ENCODE data around the gene PREX1. TPM values are rescaled to one million over a fixed set of nuclear protein-coding genes. Genes with fewer than 3 reads are reported as not detected.

PREX1 gene
- total and polyA plus RNA-seq, 2 of the 4 experiments (the other 2 are of a cell fraction), result 0.67 to 0.72 TPM

- CTCF ChIA-PET, result interaction anchor here (0.7 to 1.8 kb wide), 2 partner anchors 10 kb away, joined by 3 to 9 read pairs; no protein-coding TSS in a partner anchor
These were observed 197.3 kb downstream of the PREX1 start for GRCh38 chr20:48630342-48631075.

More at GRCh38 chr20:48630342-48631075, 197.3 kb downstream of the PREX1 start:
- Histone ChIP-seq H3K18ac (ENCODE audit: low read depth, low read length) (no peak overlapping the region), H3K4me2 (ENCODE audit: low read depth, low read length) (no peak overlapping the region), H4K91ac (ENCODE audit: insufficient read depth, low read depth, low read length) (no peak overlapping the region), H2BK20ac (ENCODE audit: low read depth, low read length) (no peak overlapping the region), H4K20me1 (ENCODE audit: insufficient read depth, low read length) (no peaks in the 10 kb centered on the region), H3K4me1 (ENCODE audit: control insufficient read depth, insufficient read depth, low read length) (no peaks in the 10 kb centered on the region), H4K8ac (ENCODE audit: low read depth in 2 of 2, low read length in 2 of 2) (no peak overlapping the region), H3K9ac (ENCODE audit: low read depth, low read length) (no peak overlapping the region), H3K27ac (ENCODE audit: insufficient read depth, low read length) (no peak overlapping the region), H2BK5ac (ENCODE audit: low read depth, low read length, poor library complexity, severe bottlenecking) (no peak overlapping the region), H3K36me3 (ENCODE audit: control insufficient read depth, insufficient read depth, low read length) (no peaks in the 10 kb centered on the region), H2AFZ (replicated peaks; ENCODE audit: low read length, poor library complexity) (no peak overlapping the region), H2BK15ac (ENCODE audit: low read depth, low read length) (no peak overlapping the region), H4K5ac (ENCODE audit: low read depth, low read length) (no peak overlapping the region), H3K9me3 (ENCODE audit: control insufficient read depth, insufficient read depth, low read length) (no peaks in the 10 kb centered on the region), H2BK120ac (ENCODE audit: low read depth, low read length) (no peak overlapping the region), H3K4me3 (ENCODE audit: insufficient read depth, low read depth, low read length) (no peak overlapping the region), H3K27me3 (ENCODE audit: control insufficient read depth, insufficient read depth, low read length) (peaks cover 2% of the 10 kb centered on the region; the same call in 1 of the 2 replicates), H3K4ac (ENCODE audit: low read depth, low read length) (no peak overlapping the region), H3K56ac (ENCODE audit: extremely low read depth, insufficient read depth, low read length) (no peak overlapping the region), H2AK9ac (replicated peaks; ENCODE audit: low read depth, low read length, poor library complexity) (no peak overlapping the region), H3K14ac (replicated peaks; ENCODE audit: low read depth, low read length) (no peak overlapping the region), H3K23ac (ENCODE audit: low read depth, low read length) (no peak overlapping the region), H3K9me1 (ENCODE audit: insufficient read depth, low read length) (no peaks in the 10 kb centered on the region), H2AK5ac (ENCODE audit: low read depth, low read length) (no peak overlapping the region), H3K79me1 (ENCODE audit: low read depth in 1 of 2, low read length in 2 of 2) (no peaks in the 10 kb centered on the region)
- dilution Hi-C loops (cut with HindIII; ENCODE audit: low sequenced_read_pairs, unreplicated experiment), result no loop called here
- POLR2A ChIA-PET (ENCODE audit: unreplicated experiment), result no interaction called here
- TF ChIP-seq FOS (IDR thresholded peaks at IDR 0.05; ENCODE audit: low read depth, low read length), result no peak
- TF ChIP-seq MXI1 (IDR thresholded peaks at IDR 0.05; ENCODE audit: borderline replicate concordance, low read depth, low read length), result no peak
- TF ChIP-seq MAZ (IDR thresholded peaks at IDR 0.05; ENCODE audit: borderline replicate concordance, low read depth, low read length), result no peak
- TF ChIP-seq NFE2L2 (IDR thresholded peaks at IDR 0.05; ENCODE audit: low read depth, low read length), result no peak
- TF ChIP-seq ELK1 (IDR thresholded peaks at IDR 0.05; ENCODE audit: borderline replicate concordance, low read depth, low read length), result no peak
- TF ChIP-seq RAD21 (IDR thresholded peaks at IDR 0.05; ENCODE audit: low read length), result no peak
- TF ChIP-seq RCOR1 (IDR thresholded peaks at IDR 0.05; ENCODE audit: insufficient replicate concordance, low read length), result no peak
- no peak for TF ChIP-seq RFX5 (IDR thresholded peaks at IDR 0.05; ENCODE audit: low read depth, low read length)
- TF ChIP-seq USF2 (IDR thresholded peaks at IDR 0.05; ENCODE audit: low read depth, low read length), result no peak
- TF ChIP-seq MAFK (IDR thresholded peaks at IDR 0.05; ENCODE audit: low read depth, low read length), result no peak
- no peak for TF ChIP-seq POLR2A (IDR thresholded peaks at IDR 0.05; ENCODE audit: low read depth, low read length)
- 94% methylated on average over 3 of the region's 18 CpGs; no CpG with 5 or more reads in 1 of the 2 experiments for WGBS, 2 experiments (ENCODE audit: extremely low coverage in 2 of 2, insufficient read length in 1 of 2)
- DNase-seq (no peak), ATAC-seq (ENCODE audit: low read depth) (no peak)
- intact Hi-C loops (cut with micrococcal nuclease), result no loop called here
- no TSS peak for BruUV-seq (replicated peaks)
- in situ Hi-C loops (cut with MboI; ENCODE audit: low sequenced_read_pairs), result no loop called here
